PC-3 (cell line): ENCODE measurements around the gene ZNF385A. TPM values are rescaled to one million over a fixed set of nuclear protein-coding genes. Genes with fewer than 3 reads are reported as not detected.
"Not testable (repeated sequence)": the region's sequence is repeated elsewhere in the genome, so short reads cannot be mapped to it uniquely, and the experiment has no call there.

ENCODE experiments used
- ATAC-seq: fragments of 200-7000 bp; cut with Tn5 transposase; 2 replicates; pipeline ENCODE4 v1.9.1; 2020; ENCODE audit warnings: mild to moderate bottlenecking, moderate library complexity
- BruUV-seq: library from RNA; stranded (reverse); fragments of 400-500 nt; replicated peaks from 2 replicates; lab custom pipeline; 2021; lab: Mats Ljungman, UMichigan
- CTCF ChIA-PET: fragments of 300-600 bp; sonication (Branson Sonifier 250); formaldehyde crosslinking; loops from one replicate; lab custom pipeline; 2022; ENCODE audit warnings: antibody characterized with exemption; lab: Charles Lee
- POLR2A ChIA-PET: fragments of 300-600 bp; sonication (Branson Sonifier 250); formaldehyde crosslinking; loops from one replicate; lab custom pipeline; 2022; ENCODE audit warnings: antibody characterized with exemption; ENCODE audit not compliant: unreplicated experiment; lab: Charles Lee
- DNase-seq: peaks from one replicate; pipeline ENCODE4 v3.0.0-alpha.2; 2015
- H2AFZ ChIP-seq: fragments of 300-600 bp; sonication (generic); 2 replicates; pipeline ENCODE4 v1.6.0; 2016; ENCODE audit warnings: antibody characterized with exemption, low read length
- H3F3A ChIP-seq: fragments of 300-600 bp; sonication (generic); one replicate; pipeline ENCODE4 v1.6.0; 2017; ENCODE audit warnings: antibody characterized with exemption, low read length, control low read depth, mild to moderate bottlenecking; ENCODE audit not compliant: unreplicated experiment
- H3K27ac ChIP-seq: fragments of 300-600 bp; sonication (generic); 2 replicates; pipeline ENCODE4 v1.5.1; 2016; ENCODE audit warnings: mild to moderate bottlenecking, low read length
- H3K27me3 ChIP-seq: fragments of 300-600 bp; sonication (generic); 2 replicates; pipeline ENCODE4 v1.6.1; 2016; ENCODE audit warnings: low read length, mixed read lengths
- H3K36me3 ChIP-seq: fragments of 300-600 bp; sonication (generic); 2 replicates; pipeline ENCODE4 v1.6.1; 2016; ENCODE audit warnings: low read depth, mixed run types, low read length, mixed read lengths
- H3K4me1 ChIP-seq: fragments of 300-600 bp; sonication (generic); 2 replicates; pipeline ENCODE4 v1.5.1; 2016; ENCODE audit warnings: low read length; ENCODE audit not compliant: insufficient read depth
- H3K4me2 ChIP-seq: fragments of 300-600 bp; sonication (generic); 2 replicates; pipeline ENCODE4 v1.6.0; 2016; ENCODE audit warnings: low read length
- H3K4me3 ChIP-seq: fragments of 300-600 bp; sonication (generic); 2 replicates; pipeline ENCODE4 v1.5.1; 2016; ENCODE audit warnings: mild to moderate bottlenecking, low read length, mixed read lengths
- H3K79me2 ChIP-seq: fragments of 300-600 bp; sonication (generic); 2 replicates; pipeline ENCODE4 v1.6.1; 2017; ENCODE audit warnings: low read length, mixed read lengths
- H3K9ac ChIP-seq: fragments of 300-600 bp; sonication (generic); 2 replicates; pipeline ENCODE4 v1.6.0; 2016; ENCODE audit warnings: mild to moderate bottlenecking, low read length
- H3K9me2 ChIP-seq: fragments of 300-600 bp; sonication (generic); replicated peaks from 2 replicates; pipeline ENCODE4 v1.6.1; 2016; ENCODE audit warnings: mixed run types, low read length, mixed read lengths
- H3K9me3 ChIP-seq: fragments of 300-600 bp; sonication (generic); 2 replicates; pipeline ENCODE4 v1.6.1; 2016; ENCODE audit warnings: low read length, mixed read lengths
- H4K20me1 ChIP-seq: fragments of 300-600 bp; sonication (generic); 2 replicates; pipeline ENCODE4 v1.6.1; 2016; ENCODE audit warnings: low read length, mixed read lengths
- CTCF ChIP-seq: fragments of 300-600 bp; sonication (generic); conservative IDR thresholded peaks from 2 replicates; pipeline ENCODE4 v1.5.1; 2017; ENCODE audit warnings: antibody characterized with exemption, low read depth, mild to moderate bottlenecking, low read length
- EZH2 ChIP-seq: fragments of 300-600 bp; sonication (generic); IDR thresholded peaks from one replicate; pipeline ENCODE4 v1.6.1; 2017; ENCODE audit warnings: antibody characterized with exemption, mild to moderate bottlenecking, low read length; ENCODE audit not compliant: unreplicated experiment
- EZH2phosphoT487 ChIP-seq: fragments of 300-600 bp; sonication (generic); IDR thresholded peaks from 2 replicates; pipeline ENCODE4 v1.6.1; 2018; ENCODE audit warnings: mild to moderate bottlenecking, antibody characterized with exemption, low read length, borderline replicate concordance
- intact Hi-C: fragments of 100-400 bp; cut with micrococcal nuclease; formaldehyde crosslinking; loops from 2 replicates; pipeline ENCODE4 v1.9.0; 2023
- total RNA-seq: library from RNA; depleted of rRNA; stranded (reverse); fragments of >200 nt; gene quantifications from 2 replicates; pipeline ENCODE4 v1.2.3, GENCODE V29; 2014

The ZNF385A gene
- total RNA-seq, 1 experiment from 2014 or later = 1.8 TPM

- Histone ChIP-seq H3K4me1 (peaks cover 23% of the 10 kb centered on the region), H3K27ac (no peak overlapping the region), H3K4me3 (no peak overlapping the region), H3K9me3 (no peaks in the 10 kb centered on the region), H2AFZ (no peak overlapping the region), H3K79me2 (peaks cover 90% of the 10 kb centered on the region), H3K9ac (no peak overlapping the region), H3K9me2 (no peaks in the 10 kb centered on the region), H3F3A (no peaks in the 10 kb centered on the region), H3K4me2 (peak overlapping the region; percentile 14), H4K20me1 (no peaks in the 10 kb centered on the region), H3K27me3 (no peaks in the 10 kb centered on the region), H3K36me3 (peaks cover 6% of the 10 kb centered on the region; the same call in 1 of the 2 replicates)
- no peak for DNase-seq
- POLR2A ChIA-PET = no interaction called here
- intact Hi-C loops = no loop called here
- CTCF ChIA-PET = no interaction called here
- BruUV-seq = no TSS peak
- no peak for ATAC-seq
- TF ChIP-seq EZH2 = no peak
- no peak for TF ChIP-seq EZH2phosphoT487
- TF ChIP-seq CTCF = no peak
These were observed 54.1 kb downstream of the ZNF385A start for GRCh38 chr12:54330442-54330841.

- no peak overlapping the region for H2AFZ ChIP-seq
- intact Hi-C loops = no loop called here
- H3K4me3 ChIP-seq = no peak overlapping the region
- no peaks in the 10 kb centered on the region for H3K27me3 ChIP-seq
- no peak overlapping the region for H3K27ac ChIP-seq
- ChIA-PET POLR2A (no interaction called here), CTCF (no interaction called here)
- H4K20me1 ChIP-seq = no peaks in the 10 kb centered on the region
- peaks cover 23% of the 10 kb centered on the region for H3K4me1 ChIP-seq
- H3K9ac ChIP-seq = no peak overlapping the region
- TF ChIP-seq EZH2 (no peak), CTCF (no peak), EZH2phosphoT487 (no peak)
- DNase-seq (no peak), ATAC-seq (no peak)
- no peaks in the 10 kb centered on the region for H3K9me2 ChIP-seq
- peak overlapping the region; percentile 14 for H3K4me2 ChIP-seq
- no peaks in the 10 kb centered on the region for H3K9me3 ChIP-seq
- peaks cover 87% of the 10 kb centered on the region for H3K79me2 ChIP-seq
- no TSS peak for BruUV-seq
- H3F3A ChIP-seq = no peaks in the 10 kb centered on the region
- peaks cover 6% of the 10 kb centered on the region; the same call in 1 of the 2 replicates for H3K36me3 ChIP-seq
These were observed 54.8 kb downstream of the ZNF385A start for GRCh38 chr12:54329759-54330158.

- Histone ChIP-seq H3K36me3 (peaks cover 6% of the 10 kb centered on the region; the same call in 1 of the 2 replicates), H2AFZ (no peak overlapping the region), H3F3A (no peaks in the 10 kb centered on the region), H3K4me3 (no peak overlapping the region), H3K9me2 (no peaks in the 10 kb centered on the region), H3K9ac (no peak overlapping the region), H3K27ac (no peak overlapping the region), H4K20me1 (no peaks in the 10 kb centered on the region), H3K79me2 (peaks cover 82% of the 10 kb centered on the region), H3K4me2 (no peak overlapping the region), H3K4me1 (peaks cover 27% of the 10 kb centered on the region), H3K27me3 (no peaks in the 10 kb centered on the region), H3K9me3 (no peaks in the 10 kb centered on the region)
- no peak for TF ChIP-seq CTCF
- ChIA-PET POLR2A (interaction anchor here (0.5 kb wide), 1 partner anchor 320 kb away, joined by 8 read pairs; the partner anchor contains the start of gene HOXC8), CTCF (no interaction called here)
- intact Hi-C loops = no loop called here
- no TSS peak for BruUV-seq
- ATAC-seq (no peak), DNase-seq (no peak)
These were observed 55.8 kb downstream of the ZNF385A start for GRCh38 chr12:54328595-54329337.

- Histone ChIP-seq H3K9ac (peak overlapping the region; percentile 98), H3K79me2 (peaks cover 52% of the 10 kb centered on the region), H3K4me3 (peak overlapping the region; percentile 78), H3K4me1 (peaks cover 22% of the 10 kb centered on the region), H2AFZ (peak overlapping the region; percentile 68), H3K27ac (peak overlapping the region; percentile 74), H3K4me2 (peak overlapping the region; percentile 86)
- ChIA-PET CTCF (interaction anchor here (0.5 to 1.7 kb wide), 27 partner anchors 15 to 1896 kb away, joined by 3 to 16 read pairs (median 4); partner anchors contain the start of genes CBX5, HNRNPA1 and NFE2), POLR2A (interaction anchor here (0.5 to 1.4 kb wide), 9 partner anchors 11 to 938 kb away, joined by 3 to 40 read pairs (median 5); partner anchors contain the start of genes CBX5, HNRNPA1 and TARBP2)
- not testable (repeated sequence) for DNase-seq, H3K9me3 ChIP-seq, H3F3A ChIP-seq, H3K36me3 ChIP-seq, H4K20me1 ChIP-seq, H3K27me3 ChIP-seq, H3K9me2 ChIP-seq, ATAC-seq
- BruUV-seq = TSS peak; percentile 89
- intact Hi-C loops = loop anchor here (2.0 kb wide), 1 partner anchor 31 kb away; no protein-coding TSS in a partner anchor
These were observed 59.0 kb downstream of the ZNF385A start for GRCh38 chr12:54325442-54326109.
